ENCODE measurements around the gene APOL1. TPM values are rescaled to one million over a fixed set of nuclear protein-coding genes. Genes with fewer than 3 reads are reported as not detected.
"Not testable (repeated sequence)": the region's sequence is repeated elsewhere in the genome, so short reads cannot be mapped to it uniquely, and the experiment has no call there.

The APOL1 gene, protein sequence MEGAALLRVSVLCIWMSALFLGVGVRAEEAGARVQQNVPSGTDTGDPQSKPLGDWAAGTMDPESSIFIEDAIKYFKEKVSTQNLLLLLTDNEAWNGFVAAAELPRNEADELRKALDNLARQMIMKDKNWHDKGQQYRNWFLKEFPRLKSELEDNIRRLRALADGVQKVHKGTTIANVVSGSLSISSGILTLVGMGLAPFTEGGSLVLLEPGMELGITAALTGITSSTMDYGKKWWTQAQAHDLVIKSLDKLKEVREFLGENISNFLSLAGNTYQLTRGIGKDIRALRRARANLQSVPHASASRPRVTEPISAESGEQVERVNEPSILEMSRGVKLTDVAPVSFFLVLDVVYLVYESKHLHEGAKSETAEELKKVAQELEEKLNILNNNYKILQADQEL
- total RNA-seq = 92.8 TPM
- long read RNA-seq, partial matches to known transcripts = 2 of 53 reads
- long read RNA-seq, other reads (novel, unspliced or antisense) = 44 of 53 reads

DNA sequence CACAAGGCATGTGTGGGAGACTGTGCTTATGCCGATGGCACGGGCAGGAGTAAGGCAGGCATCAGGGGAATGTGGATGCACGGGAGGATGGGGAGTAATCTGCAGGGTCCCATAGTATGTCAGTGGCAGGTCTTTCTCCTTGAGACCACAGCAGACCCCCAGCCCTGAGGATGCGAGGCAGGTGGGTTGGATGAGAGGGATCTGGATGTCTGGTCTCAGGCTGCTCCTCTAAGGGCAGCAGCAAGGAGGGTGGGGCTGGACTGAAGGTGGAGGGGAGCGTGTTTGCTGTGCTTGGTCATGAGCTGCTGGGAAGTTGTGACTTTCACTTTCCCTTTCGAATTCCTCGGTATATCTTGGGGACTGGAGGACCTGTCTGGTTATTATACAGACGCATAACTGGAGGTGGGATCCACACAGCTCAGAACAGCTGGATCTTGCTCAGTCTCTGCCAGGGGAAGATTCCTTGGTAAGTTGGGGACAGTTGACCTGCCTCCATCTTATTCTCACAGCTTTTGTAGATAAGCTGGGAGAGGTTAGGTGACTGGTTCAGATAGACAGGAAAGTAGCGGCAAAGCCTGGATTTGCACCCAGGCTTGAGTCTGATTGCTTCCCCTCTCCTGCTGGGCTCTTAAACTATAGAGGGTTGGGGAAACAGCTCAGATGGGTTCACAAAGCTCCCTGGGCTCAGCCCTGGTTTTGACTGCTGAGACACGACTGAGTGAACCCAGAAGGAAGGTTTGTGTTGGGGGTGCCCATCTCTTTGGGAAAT lies at the start of gene APOL1:
Gene APOL1 (plus strand): TSS at position 380 of the 769 bp plus-strand sequence. CDS start 1,823 bp downstream, outside the sequence.
- H3K4me1 ChIP-seq = peaks cover 28% of the 10 kb centered on the region
- DNase-seq (peak; percentile 74), ATAC-seq (peak; percentile 92)
- no peaks in the 10 kb centered on the region for H3K27me3 ChIP-seq
- H3K36me3 ChIP-seq = peaks cover 10% of the 10 kb centered on the region
- TF ChIP-seq, protein P1, sequence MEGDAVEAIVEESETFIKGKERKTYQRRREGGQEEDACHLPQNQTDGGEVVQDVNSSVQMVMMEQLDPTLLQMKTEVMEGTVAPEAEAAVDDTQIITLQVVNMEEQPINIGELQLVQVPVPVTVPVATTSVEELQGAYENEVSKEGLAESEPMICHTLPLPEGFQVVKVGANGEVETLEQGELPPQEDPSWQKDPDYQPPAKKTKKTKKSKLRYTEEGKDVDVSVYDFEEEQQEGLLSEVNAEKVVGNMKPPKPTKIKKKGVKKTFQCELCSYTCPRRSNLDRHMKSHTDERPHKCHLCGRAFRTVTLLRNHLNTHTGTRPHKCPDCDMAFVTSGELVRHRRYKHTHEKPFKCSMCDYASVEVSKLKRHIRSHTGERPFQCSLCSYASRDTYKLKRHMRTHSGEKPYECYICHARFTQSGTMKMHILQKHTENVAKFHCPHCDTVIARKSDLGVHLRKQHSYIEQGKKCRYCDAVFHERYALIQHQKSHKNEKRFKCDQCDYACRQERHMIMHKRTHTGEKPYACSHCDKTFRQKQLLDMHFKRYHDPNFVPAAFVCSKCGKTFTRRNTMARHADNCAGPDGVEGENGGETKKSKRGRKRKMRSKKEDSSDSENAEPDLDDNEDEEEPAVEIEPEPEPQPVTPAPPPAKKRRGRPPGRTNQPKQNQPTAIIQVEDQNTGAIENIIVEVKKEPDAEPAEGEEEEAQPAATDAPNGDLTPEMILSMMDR (IDR thresholded peaks at IDR 0.05) = no peak
- peak within 1 kb of the TSS; percentile 50 for H3K4me3 ChIP-seq
- intact Hi-C loops (cut with DNase I) = no loop called here
- no peaks in the 10 kb centered on the region for H3K9me3 ChIP-seq
- peak within 1 kb of the TSS; percentile 83 for H3K27ac ChIP-seq

DNA sequence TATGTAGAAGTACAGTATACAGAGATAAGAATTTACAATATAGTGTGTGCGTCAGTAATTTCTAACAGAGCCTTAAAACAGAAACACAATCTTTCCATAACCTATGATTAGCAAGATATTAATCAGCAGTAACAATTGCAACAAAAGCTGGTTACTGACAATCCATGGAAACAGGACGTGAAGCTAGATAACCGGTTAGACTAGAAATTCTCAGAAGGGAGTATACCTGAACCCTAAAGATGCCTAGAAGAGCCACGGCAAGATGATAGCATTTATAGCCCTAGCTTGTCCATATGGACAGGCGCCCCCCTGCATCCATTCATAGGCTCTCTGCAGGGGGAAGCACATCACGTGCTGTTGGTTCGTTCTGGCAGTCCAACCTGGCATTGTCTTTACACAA lies 49.5 kb upstream of the APOL1 start:
- H3K27me3 ChIP-seq; DNase-seq; H3K27ac ChIP-seq; ATAC-seq; H3K9me3 ChIP-seq; intact Hi-C loops (cut with DNase I); H3K4me3 ChIP-seq; H3K36me3 ChIP-seq: not testable (repeated sequence)
- peaks cover 12% of the 10 kb centered on the region for H3K4me1 ChIP-seq

DNA sequence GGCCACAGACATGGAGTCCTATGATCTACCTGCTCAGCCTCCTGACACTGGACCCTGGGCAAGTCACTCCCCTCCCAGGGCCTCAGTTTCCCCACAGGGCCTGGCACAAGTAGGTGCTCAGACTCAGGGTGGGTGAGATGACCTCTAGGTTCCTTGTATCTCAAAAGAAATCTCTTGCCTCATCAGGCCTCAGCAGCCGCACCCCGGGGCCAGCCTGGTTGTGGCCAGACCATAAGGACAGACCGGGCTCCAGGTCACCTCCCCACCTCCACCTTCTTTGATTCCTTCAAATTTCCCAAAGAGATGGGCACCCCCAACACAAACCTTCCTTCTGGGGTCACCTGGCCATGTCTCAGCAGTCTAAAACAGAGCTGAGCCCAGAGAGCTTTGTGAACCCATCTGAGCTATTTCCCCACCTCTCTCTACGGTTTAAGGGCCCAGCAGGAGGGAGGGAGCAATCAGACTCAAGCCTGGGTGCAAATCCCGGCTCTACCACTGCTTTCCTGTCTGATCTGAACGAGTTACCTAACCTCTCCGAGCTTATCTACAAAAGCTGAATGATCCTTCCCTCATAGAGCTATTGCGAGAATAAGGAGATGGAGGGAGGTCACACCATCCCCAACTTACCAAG lies 48.8 kb upstream of the APOL1 start:
- no peak overlapping the region for H3K4me3 ChIP-seq
- no peak for DNase-seq
- TF ChIP-seq, protein P1 (IDR thresholded peaks at IDR 0.05) = no peak
- ATAC-seq = no peak
- H3K27me3 ChIP-seq = no peaks in the 10 kb centered on the region
- no peak overlapping the region for H3K27ac ChIP-seq
- peaks cover 17% of the 10 kb centered on the region for H3K4me1 ChIP-seq
- intact Hi-C loops (cut with DNase I) = no loop called here
- H3K36me3 ChIP-seq = no peaks in the 10 kb centered on the region
- no peaks in the 10 kb centered on the region for H3K9me3 ChIP-seq

DNA sequence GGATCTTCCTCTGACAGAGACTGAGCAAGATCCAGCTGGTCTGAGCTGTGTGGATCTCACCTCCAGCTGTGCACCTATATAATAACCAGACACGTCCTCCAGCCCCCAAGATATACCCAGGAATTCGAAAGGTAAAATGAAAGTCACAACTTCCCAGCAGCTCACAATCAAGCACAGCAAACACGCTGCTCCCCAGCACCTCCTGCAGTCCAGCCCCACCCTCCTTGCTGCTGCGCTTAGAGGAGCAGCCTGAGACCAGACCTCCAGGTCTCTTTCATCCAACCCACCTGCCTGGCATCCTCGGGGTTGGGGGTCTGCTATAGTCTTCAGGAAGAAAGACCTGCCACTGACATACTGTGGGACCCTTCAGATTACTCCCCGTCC lies 48.3 kb upstream of the APOL1 start:
- Histone ChIP-seq H3K27me3 (no peaks in the 10 kb centered on the region), H3K4me3 (no peak overlapping the region), H3K4me1 (peaks cover 17% of the 10 kb centered on the region), H3K36me3 (no peaks in the 10 kb centered on the region), H3K27ac (no peak overlapping the region), H3K9me3 (no peaks in the 10 kb centered on the region)
- TF ChIP-seq, protein P1 (IDR thresholded peaks at IDR 0.05) = no peak
- intact Hi-C loops (cut with DNase I) = no loop called here
- ATAC-seq = no peak
- no peak for DNase-seq

DNA sequence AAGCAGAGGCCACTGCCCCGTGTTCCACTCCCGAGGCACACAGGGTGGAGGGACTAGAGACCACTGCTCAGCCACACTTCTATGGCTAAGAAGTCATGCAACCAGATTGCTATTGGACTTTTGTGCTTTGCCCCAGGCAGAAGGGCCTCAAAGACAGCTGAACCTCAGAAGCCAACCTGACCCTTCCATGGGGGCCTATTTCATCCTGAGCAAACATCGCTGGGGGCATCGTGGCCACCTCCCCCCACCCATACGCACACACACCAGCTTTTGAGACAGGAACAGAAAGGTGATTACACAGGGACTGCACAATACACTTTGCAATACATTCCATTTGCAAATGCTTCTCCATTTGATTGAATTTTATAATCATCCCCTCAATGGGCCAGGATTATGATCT lies 47.4 kb upstream of the APOL1 start:
- peaks cover 20% of the 10 kb centered on the region for H3K4me1 ChIP-seq
- H3K27ac ChIP-seq; ATAC-seq; H3K36me3 ChIP-seq; H3K9me3 ChIP-seq; H3K27me3 ChIP-seq; DNase-seq; H3K4me3 ChIP-seq; intact Hi-C loops (cut with DNase I): not testable (repeated sequence)

DNA sequence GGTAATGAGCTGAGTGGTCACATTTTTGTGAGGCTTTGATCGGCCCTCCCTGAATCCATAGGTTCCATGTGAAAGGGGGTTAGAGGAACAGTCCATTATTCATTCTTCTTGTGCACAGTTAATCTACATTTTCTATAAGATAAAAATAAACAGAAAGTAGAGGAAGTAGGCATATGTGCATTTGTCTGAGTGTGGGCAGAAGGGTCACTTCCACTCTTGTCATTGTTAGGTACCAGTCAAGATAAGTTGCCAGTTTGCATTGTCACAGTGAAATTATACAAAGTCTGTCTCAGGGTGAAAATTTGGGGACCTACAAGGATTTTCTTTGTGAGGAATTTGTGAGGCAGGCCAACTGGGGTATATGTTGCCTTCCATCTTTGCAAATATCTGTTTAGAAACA lies 46.7 kb upstream of the APOL1 start:
- TF ChIP-seq, protein P1 (IDR thresholded peaks at IDR 0.05) = no peak
- Histone ChIP-seq H3K4me1 (peaks cover 26% of the 10 kb centered on the region), H3K4me3 (no peak overlapping the region), H3K36me3 (no peaks in the 10 kb centered on the region), H3K27ac (no peak overlapping the region), H3K9me3 (no peaks in the 10 kb centered on the region), H3K27me3 (no peaks in the 10 kb centered on the region)
- no peak for ATAC-seq
- DNase-seq = no peak
- intact Hi-C loops (cut with DNase I) = no loop called here

Measured in upper lobe of right lung (tissue), 1 donor.